H54 (cell line): Measurements from ENCODE around the gene MAL.

Experiments used
- DNase-seq: peaks from one replicate; pipeline ENCODE4 v3.0.0; 2011; ENCODE audit warnings: low spot score, mixed read lengths; ENCODE audit not compliant: insufficient read length
- FAIRE-seq: peaks from 3 replicates; lab custom pipeline; 2011; peaks lifted over from hg19 to GRCh38; lab: Jason Lieb, UNC
- POLR2A ChIP-seq: IDR thresholded peaks from 2 replicates; pipeline ENCODE4 v1.6.1; 2011; ENCODE audit warnings: low read depth, mild to moderate bottlenecking, low read length

Gene MAL

DNA sequence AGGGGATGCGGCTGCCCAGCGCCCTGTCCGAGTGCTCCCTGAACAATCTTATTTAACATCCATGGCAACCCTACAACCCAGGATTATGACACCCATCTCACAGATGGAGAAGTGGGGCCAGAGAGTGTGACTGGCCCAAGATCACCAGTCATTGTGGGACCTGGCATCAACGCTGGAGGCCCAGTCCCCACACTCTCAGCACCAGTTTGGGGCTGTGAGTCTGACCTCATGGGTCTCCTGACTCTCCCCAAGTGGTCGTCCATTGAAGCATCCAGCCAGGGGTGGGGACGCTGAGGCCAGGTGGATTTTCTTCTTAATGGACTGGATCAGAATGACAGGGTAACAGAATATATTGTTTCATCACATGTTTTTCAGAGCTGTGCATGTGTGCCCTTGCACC is 24.5 kb downstream of the MAL start:
- no peak for TF ChIP-seq POLR2A
- no peak for DNase-seq
- no peak for FAIRE-seq

DNA sequence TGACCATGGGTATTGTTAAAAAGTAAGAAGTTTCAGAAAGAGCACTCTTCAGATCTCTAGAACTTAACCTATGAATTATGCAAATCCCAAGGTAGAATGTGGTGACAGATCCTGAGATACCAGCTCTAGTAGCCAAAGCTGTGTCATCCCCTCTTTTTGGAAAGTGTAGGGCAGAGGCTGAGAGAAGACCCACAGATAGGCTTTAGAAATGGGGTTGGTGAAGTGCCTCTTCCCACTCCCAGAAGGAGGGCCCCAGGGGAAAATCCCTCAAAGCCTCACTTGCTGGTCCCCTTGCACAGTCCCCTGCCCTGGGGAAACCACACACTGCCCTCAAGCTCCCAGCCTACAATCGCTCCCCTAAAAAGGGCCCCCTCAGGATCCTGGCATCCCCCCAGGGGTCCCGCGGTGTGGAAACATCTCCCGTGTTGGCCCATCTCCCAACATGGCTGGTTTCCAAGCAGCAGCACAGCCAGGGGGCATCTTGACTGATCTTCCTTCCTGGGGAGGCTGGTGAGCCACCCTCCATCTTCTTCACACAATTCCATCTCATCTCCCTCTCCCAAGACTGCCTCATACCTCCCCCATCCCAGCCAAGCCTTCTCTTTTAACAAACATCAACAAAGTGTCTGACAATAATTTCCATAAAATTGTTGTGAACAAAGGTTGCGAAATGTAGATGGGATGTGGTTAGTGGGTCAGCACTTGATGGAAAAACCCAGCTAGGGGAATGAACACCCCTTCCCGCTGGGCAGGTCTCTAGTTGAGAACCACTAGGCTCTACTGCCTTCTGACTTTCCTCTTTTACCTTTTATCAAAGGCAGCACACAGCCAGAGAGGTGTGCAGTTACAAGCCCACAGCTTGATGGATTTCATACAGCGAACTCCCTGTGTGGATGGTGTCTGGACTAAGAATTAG is 25.1 kb downstream of the MAL start:
- no peak for DNase-seq
- no peak for FAIRE-seq
- no peak for TF ChIP-seq POLR2A

DNA sequence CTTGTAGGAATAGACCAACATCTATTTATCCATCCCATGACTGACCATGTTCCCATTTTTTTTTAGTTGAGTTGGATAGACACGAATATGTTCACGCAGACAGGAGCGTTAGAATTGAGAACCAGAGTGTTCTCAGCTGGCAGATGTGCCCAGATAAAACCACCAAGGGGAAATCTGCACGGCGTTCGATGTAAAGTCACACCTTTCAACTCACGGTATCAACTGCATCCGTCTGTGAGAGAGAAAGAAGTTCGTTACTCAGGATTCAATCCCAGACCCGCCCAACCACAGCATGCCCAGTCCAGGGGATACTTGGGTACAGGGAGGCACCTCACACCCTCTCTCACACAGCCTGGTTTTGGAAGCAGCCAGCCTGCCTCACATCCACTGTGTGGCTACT is 26.1 kb downstream of the MAL start:
- no peak for TF ChIP-seq POLR2A
- DNase-seq (no peak), FAIRE-seq (no peak)

DNA sequence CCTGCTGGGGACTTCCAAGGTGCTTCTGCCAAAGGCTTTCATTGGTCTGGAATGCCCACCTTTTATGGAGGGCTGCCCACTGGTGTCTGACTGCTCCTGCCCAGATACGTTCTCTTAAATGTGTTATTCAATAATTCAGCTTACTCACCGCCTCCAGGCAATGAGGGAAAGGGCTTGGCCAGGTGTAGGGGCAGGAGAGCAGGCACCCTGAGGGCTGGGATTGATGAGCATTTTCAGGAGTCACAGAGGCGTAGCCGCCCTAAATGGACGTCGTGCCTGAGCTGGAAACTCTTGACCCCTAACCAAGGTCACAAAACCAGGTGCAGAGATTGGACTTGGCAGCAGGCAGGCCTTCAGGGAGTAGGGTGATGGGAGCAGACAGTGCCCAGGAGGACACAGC is 26.8 kb downstream of the MAL start:
- TF ChIP-seq POLR2A = no peak
- FAIRE-seq (no peak), DNase-seq (no peak)

DNA sequence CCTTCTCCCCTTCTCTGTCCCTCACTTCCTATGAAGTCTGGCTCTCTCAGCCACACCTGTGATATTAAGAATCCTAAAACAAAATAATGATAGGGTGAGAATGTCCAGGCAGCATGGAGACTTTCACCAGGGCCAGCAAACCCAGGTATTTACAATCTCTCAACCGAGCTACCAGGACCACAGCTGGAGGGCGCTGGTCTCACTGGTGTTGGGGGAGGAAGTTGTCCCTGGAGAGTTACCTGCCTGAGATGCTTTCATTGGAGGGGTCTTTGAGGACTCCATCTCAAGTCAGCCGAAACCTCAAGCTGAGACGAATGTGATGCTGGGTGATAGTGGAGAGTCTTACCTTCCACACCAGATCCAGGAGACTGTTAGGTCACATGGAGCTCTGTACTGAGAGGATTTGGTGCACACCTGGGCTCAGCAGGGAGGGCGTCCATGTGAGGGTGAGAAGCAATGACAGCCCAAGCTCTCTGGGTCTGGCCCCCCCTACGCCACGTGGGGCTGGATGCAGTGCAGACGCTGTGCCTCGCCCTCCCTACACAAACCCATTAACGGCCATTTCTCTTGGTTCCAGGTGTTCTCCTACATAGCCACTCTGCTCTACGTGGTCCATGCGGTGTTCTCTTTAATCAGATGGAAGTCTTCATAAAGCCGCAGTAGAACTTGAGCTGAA is 27.4 kb downstream of the MAL start:
- FAIRE-seq (no peak), DNase-seq (no peak)
- no peak for TF ChIP-seq POLR2A

DNA sequence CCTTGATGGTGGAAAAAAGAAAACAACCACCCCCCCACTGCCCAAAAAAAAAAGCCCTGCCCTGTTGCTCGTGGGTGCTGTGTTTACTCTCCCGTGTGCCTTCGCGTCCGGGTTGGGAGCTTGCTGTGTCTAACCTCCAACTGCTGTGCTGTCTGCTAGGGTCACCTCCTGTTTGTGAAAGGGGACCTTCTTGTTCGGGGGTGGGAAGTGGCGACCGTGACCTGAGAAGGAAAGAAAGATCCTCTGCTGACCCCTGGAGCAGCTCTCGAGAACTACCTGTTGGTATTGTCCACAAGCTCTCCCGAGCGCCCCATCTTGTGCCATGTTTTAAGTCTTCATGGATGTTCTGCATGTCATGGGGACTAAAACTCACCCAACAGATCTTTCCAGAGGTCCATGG is 28.0 kb downstream of the MAL start:
- no peak for FAIRE-seq
- no peak for DNase-seq
- no peak for TF ChIP-seq POLR2A

DNA sequence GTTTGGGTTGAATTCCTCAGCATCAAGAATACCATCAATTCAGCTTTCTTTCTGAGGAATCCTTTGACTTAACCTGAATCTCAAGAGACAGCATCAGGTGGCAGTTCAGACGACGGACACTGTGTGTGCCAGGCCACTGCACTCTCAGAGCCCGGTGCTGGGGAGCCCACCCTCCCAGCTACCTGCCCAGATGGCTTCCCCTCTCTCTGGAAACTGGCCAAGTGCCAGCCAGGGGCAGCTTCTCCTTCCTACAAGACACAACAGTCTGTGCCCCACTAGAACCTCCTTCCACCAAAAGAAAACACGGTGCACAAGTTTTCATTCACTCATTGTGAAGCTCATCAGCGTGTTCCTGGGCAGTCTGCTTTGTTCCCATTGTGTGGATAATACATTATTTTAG is 28.5 kb downstream of the MAL start:
- no peak for TF ChIP-seq POLR2A
- DNase-seq (no peak), FAIRE-seq (no peak)

DNA sequence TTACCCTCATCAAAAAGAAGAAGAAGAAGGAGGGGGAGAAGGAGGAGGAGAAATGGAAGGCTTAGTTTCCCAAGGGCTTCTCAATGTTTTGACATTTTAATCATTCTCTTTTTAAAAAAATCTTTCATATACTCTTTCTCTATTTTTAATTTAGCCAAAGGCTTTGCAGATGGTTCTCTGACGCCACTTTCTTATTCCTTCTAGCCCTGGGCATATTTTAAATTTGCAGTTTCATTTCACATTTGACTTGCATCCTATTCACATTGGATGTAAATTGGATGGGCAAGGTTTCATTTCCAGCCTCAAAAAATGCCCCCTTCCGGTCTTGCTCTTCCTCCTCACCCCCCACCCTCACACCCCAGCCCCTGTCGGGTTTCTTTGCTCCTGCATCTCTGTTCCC is 29.8 kb downstream of the MAL start:
- FAIRE-seq (no peak), DNase-seq (no peak)
- TF ChIP-seq POLR2A = no peak

DNA sequence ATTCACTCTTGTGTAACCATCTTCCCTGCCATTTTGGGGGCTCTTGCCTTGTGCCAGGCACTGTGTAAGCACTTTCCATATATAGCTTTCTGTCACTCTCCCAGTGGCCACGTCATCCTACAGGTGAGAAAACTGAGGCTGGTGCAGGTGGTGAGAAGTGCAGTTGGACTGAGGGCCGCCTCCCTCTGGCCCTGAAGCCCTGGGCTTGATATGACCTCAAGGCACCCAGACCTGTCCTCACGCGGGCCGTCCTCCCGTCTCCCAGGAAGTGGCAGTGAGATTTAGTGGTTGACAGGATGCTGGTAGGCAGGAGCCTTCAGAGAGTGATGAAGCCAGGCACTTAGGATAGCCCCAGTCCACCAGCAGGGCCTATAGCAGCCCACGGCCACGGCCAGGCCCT is 30.5 kb downstream of the MAL start:
- DNase-seq (no peak), FAIRE-seq (no peak)
- TF ChIP-seq POLR2A = no peak

DNA sequence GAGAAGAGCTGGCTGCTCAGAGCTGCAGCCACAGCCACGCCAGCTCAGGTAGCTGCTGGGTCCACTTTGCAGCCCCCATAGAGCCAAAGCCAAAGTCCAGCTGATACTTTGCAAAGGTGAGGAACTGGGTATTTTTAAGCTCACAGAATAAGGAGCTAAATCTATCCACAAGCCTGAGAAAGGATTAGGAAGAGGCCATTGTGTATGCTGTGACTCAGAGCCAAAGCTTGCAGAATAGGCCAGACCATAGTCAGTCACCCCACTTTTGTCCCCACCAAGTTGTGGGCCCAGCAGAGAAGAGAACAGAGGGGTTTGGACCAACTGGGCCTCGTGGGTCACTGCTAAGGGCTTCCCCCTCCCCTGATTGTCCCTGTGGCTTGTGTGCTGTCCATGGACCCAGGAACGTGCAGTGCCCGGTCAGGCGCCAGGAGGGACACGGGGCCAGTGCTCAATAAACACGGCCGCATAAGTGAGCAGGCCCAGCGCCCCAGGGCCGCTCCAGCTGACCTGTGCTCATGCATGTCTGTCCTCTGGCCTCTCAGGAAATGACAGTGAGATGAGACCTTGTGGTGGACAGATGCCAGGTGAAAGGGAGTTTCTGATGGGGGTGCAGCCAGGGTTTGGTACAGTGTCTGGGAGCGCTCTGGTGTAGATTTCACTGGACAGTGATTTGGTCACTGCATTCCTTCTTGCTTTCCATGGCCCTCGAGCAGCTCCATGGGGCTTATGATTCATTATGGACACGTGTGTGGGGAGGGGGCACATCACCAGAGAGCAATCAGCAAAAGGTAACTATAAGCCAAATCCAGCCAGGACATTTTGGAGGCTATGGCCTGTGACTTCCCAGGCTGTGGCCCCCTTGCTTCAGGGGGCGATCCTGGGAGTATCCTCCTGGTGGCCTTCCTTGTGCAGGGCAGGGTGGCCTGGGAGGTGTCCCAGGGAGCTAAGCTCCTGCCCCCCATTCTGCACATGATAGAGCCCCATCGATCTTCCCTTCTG is 31.3 kb downstream of the MAL start:
- no peak for FAIRE-seq
- TF ChIP-seq POLR2A = no peak
- no peak for DNase-seq

DNA sequence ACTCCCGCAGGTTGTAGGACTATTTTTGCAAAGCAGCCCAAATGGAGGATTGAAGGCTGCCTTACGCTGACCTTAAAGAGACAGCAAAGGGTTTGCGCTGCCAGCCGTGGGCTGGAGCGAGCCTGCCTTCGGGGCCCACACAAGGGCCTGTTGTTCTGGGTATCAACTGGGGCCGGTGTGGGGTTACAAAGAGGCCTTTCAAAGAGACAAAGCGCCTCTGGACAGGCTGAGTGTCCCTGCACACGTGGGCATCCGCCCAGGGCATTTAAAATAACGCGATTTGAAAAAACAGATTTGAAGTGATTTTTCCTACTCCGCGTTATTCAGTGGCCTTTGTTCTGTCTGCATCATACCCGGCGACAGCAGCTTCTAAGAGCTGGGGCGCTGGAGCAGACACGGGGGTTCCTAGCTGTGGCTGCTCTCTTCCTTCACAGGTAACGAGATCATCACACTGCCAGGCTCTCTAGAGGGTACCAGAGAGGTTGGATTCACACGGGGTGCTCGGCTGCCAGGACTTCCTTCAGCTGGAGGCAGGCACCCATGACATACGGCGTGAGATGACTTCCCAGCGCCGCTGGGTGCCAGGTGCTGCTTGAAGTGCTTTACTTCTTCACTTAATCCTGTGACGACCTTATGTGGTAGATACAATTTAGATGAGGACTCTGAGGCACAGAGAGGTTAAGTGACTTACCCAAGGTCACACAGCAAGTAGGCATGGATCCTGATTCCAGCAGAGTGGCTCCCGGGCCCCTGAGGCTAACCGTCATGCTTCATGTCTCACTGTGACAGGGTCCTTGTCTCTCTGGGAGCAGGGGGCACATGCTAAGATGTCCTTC is 32.2 kb downstream of the MAL start:
- DNase-seq (no peak), FAIRE-seq (no peak)
- no peak for TF ChIP-seq POLR2A

DNA sequence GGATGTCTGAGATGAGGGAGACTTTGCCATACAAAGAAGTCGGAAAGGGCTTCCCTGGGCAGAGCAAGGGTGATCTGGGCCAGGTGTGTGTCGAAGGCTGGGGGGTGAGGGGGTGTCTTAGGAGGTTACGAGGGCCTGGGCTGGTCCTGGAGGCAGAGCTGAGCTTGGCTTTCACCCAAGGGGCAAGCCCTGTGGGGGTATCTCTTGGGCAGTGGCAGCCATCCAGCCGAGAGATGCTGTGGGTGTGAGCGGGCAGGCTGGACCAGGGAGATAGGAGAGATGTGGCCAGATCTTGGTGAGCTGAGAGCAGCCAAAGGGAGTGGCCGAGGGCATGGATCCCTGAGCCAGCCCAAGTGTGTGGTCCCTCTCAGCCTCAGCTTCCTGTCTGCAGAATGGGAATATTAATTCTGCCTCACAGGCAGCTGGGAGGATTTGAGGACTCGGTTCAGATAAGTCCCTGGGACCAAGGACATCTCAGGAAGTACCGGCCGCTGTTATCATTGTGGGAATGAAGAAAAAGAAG is 33.0 kb downstream of the MAL start:
- no peak for TF ChIP-seq POLR2A
- FAIRE-seq (no peak), DNase-seq (no peak)
